Brain pericyte (primary cell): ENCODE data around the gene GLS2.
"Not testable (repeated sequence)": the region's sequence is repeated elsewhere in the genome, so short reads cannot be mapped to it uniquely, and the experiment has no call there.

Experiments
- DNase-seq: peaks from one replicate; pipeline ENCODE4 v3.0.0-alpha.2; 2012; ENCODE audit warnings: low read depth, low spot score

The GLS2 gene

GRCh38 chr12:56448860-56449621, 38.9 kb downstream of the GLS2 start, which contains the start of gene TIMELESS:
Gene TIMELESS (minus strand): TSS chr12:56449426. CDS start chr12:56434170, 15,256 bp downstream.
- peak; percentile 70 for DNase-seq

GRCh38 chr12:56443208-56443607, 44.8 kb downstream of the GLS2 start:
- DNase-seq: not testable (repeated sequence)

GRCh38 chr12:56437430-56438176, 50.4 kb downstream of the GLS2 start:
- no peak for DNase-seq

- DNase-seq: no peak
These were observed 53.1 kb downstream of the GLS2 start for GRCh38 chr12:56434828-56435227.

GRCh38 chr12:56431850-56432249, 56.1 kb downstream of the GLS2 start:
- no peak for DNase-seq

- DNase-seq: no peak
These were observed 56.7 kb downstream of the GLS2 start for GRCh38 chr12:56431288-56431687.

- DNase-seq: no peak
These were observed 62.0 kb downstream of the GLS2 start for GRCh38 chr12:56425940-56426438.

- DNase-seq: no peak
These were observed 62.8 kb downstream of the GLS2 start for GRCh38 chr12:56425193-56425592.
